HG03520 (cell line): Measurements from ENCODE around the gene EGFL8.
"Not testable (repeated sequence)": the region's sequence is repeated elsewhere in the genome, so short reads cannot be mapped to it uniquely, and the experiment has no call there.

Experiments used
- ATAC-seq: cut with Tn5 transposase; IDR thresholded peaks from one replicate; pipeline ENCODE4 v1.9.1; 2021; ENCODE audit warnings: mild to moderate bottlenecking, moderate library complexity; ENCODE audit not compliant: unreplicated experiment

The EGFL8 gene

DNA sequence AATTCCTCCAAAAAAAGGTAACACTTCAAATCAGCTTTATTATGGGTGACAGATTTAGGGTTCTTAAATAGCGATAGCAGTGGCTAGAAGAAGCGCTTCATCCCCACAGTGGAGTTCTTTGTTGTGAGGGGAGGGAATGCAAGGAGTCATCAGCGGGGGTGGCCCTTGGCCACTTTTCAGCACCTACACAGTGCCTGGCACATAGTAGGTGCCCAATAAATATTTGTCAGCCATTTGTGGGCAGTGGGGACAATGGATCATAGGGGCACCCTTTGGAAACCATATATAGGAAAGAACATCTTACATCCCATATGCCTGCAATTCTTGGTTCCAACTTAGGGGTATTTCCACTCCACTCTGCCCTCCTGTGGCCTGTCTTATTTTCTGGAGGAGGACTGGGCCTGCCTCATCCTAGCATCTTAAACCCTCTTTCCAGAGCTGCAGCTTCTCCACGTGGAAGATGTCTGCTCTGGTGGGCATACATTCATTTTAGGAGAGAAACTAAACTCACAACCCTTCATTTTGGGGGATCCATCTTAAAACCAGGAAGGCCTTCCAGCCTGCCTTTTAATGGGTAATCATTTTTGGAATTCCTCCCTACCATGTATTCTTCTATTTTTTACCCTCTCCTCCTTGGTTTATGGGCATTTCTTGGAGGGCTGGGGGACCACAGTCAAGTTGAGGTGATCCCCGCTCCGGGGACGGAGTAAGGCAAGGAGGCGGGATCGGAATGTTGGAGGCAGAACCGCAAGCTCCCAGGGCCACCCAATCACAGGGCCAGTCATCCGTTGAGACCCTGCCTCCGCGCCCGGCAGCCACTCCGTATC is 30.6 kb downstream of the EGFL8 start:
- no peak for ATAC-seq

DNA sequence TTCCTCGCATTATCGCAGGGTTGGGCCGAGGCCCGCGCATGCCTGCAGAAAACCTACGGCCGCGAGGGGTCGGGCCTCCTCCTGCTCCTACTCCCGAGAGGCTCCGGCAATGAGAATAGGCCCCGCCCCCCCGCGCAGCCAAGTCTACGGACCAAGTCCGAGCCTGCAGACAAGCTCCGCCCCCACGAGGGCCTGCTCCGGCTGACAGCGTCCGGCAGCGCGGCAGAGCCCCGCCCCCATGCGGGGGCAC is 31.2 kb downstream of the EGFL8 start:
- ATAC-seq = peak; percentile 71

GRCh38 chr6:32195902-32196681 is 31.7 kb downstream of the EGFL8 start:
- peak; percentile 13 for ATAC-seq

- no peak for ATAC-seq
Observed at GRCh38 chr6:32196682-32197616, 32.6 kb downstream of the EGFL8 start.

DNA sequence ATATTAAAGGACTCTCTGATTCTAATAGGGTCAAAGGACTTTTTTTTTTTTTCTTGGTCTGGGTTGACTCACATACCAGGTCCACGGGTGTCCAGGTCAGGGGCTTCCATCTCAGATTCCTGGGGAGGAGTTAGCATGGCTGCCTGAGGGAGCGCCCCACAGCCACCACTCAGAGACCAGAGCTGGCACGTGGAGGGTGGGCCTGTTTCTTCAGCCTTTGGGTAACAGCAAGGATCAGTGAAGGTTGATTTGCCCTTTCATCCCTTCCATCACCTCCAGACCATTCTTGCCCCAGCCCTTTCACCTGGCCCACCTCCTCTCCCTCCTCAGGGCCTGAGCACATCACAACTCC is 33.9 kb downstream of the EGFL8 start:
- no peak for ATAC-seq

GRCh38 chr6:32198866-32199265 is 34.5 kb downstream of the EGFL8 start:
- ATAC-seq = no peak

GRCh38 chr6:32200711-32201475 is 36.5 kb downstream of the EGFL8 start:
- ATAC-seq = no peak

DNA sequence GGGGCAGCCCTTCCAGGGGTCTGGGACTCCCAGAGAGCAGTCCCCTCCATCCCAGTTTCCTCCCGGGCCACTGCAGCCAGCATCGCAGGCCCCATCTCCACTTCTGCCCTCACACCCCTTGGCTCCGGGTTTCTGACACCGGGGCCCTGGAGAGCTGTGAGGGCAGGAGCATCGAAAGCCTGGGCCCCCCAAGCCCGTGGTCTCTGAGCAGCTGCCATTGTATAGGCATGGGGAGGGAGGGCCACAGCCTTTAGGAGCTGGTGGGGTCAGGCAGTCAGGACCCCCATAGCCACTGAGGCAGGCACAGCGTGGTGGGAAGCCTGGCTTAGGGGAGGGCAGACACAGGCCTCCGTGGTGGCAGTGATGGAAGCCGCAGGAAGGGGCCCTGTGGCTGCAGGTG is 37.8 kb downstream of the EGFL8 start:
- no peak for ATAC-seq

DNA sequence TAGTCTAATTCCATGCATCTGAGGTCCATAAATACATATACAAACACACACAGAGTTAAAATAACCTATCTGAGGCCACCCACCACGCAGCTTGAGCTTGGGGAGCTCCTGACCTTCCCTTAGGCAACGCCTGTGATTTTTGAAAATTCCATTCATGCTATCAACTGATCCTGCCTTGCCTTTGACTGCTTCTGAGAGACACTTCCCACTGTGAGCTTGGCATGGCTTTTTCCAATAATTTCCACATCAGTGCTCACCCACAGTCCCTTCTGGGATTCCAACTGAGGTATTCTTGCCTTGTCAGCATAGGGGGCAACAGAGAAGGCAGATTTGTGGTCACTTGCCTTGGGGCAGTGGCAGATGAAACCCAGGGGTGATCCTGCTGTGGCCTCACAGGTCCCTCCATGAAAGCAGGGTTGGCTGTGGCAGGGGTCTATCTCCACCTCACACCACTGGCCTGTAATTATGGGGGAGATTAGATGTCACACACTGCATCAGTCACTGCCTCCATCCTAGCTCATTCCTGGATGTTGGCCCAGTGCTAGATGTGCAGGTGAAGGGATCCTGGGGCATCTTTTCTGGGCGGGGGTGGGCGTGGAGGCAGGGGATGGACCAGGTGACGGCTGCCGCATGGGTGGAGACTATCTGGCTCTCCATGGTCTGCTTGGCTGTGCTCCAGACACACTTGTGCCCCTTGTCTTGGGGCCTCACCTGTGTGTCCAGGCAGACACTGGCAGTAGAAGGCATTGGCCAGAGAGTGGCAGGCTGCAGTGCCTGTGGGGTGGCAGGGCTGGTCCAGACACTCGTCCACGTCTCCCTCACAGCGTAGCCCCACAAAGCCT is 39.3 kb downstream of the EGFL8 start:
- ATAC-seq = no peak

DNA sequence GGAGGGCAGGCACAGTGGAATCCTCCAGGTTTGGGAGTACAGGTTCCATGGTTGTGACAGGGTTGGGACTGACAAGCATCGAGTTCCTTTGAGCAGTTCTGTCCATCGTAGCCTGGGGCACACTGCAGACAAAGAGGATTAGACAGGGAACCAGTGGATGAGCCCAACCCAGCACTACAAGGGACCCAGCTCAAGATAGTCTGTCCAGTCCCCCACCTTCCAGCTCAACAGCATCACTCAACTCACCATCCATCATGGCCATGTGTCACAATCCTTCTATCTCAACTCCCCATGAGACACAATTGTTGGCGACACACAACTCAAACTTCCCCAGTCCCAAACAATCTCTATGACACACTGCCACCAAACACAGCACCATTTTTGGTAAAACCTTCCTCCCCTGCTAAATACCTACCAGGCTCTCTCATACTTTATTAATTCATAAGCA is 39.9 kb downstream of the EGFL8 start:
- no peak for ATAC-seq

GRCh38 chr6:32208996-32209395 is 44.6 kb downstream of the EGFL8 start:
- no peak for ATAC-seq

DNA sequence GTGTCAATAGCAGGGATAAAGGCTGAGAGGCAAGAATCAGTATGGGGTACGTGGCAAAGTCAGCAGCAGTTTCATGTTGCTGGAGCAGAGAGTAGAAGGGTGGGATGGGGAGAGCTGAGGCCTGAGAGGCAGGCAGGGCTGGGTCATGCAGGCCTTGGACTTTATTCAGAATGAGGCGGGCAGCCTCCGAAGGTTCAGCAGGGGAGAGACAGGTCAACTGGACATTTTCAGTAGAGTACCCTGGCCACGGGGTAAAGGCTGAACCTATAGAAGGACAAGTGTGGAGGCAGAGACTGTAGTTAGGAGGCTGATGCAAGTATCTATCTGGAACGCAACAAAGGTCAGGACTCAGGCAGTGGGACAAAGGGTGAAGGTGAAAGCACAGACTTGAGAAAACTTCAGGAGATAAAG is 45.8 kb downstream of the EGFL8 start:
- ATAC-seq = no peak

DNA sequence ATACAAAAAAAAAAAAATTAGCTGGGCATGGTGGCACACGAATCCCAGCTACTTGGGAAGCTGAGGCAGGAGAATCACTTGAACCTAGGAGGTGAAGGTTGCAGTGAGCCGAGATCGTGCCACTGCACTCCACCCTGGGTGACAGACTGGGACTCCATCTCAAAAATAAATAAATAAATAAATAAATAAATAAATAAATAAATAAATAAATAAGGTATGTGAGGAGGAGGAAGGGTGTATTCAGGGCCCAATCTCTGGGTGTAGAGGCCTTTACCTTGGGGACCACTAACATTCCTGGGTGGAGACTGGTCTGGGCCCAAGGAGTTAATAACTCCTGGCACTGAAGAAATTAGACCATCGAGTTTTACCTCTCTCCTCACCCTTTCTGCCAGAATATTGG is 47.0 kb downstream of the EGFL8 start:
- not testable (repeated sequence) for ATAC-seq

- ATAC-seq = no peak
Observed at GRCh38 chr6:32212076-32212760, 47.8 kb downstream of the EGFL8 start.

DNA sequence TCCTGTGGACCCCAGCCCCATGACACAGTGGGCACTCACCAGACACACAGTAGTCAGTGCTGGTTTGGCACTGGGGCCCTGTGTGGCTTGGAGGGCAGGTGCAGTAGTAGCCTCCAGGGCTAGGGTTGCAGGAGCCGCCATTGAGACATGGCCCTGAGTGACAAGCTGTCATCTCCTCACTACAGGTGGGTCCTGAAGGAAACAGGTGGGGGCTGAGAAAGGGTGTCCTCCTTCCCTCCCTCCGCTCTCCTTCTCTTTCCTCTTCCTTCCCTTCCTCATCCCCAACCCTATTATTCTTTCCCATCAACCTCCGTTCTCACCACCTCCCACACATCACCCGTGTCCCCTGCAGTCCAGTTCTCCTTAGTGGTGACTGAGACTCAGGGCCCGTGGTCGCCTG is 49.3 kb downstream of the EGFL8 start:
- no peak for ATAC-seq

- no peak for ATAC-seq
Observed at GRCh38 chr6:32214126-32214525, 49.7 kb downstream of the EGFL8 start.

GRCh38 chr6:32215617-32216016 is 51.2 kb downstream of the EGFL8 start:
- no peak for ATAC-seq

- no peak for ATAC-seq
Observed at GRCh38 chr6:32216285-32216684, 51.9 kb downstream of the EGFL8 start.

DNA sequence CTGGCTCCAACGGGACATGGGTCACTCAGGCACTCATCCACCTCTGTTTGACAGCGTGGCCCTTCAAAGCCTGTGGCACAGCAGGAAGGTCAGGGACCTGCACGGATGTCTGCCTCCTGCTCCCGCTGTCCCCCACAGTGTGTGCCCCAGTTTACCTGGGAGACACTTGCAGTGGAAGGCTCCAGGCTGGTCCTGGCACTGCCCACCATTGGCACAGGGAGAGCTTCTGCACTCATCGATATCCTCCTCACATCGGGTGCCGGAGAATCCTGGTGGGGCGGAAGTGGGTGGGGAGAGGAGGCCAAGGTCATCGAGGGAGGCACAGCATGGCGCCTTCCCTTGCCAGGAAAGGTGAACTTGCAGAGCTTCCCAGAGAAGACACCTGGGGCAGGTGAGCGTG is 52.6 kb downstream of the EGFL8 start:
- no peak for ATAC-seq
